Activated T-helper 1 cell treated with Interleukin-2 at 50 U/mL for 16 hours (primary cell): ENCODE results near the gene LRR1.
"Not testable (repeated sequence)": the region's sequence is repeated elsewhere in the genome, so short reads cannot be mapped to it uniquely, and the experiment has no call there.

Experiments used
- DNase-seq: peaks from one replicate; pipeline ENCODE4 v3.0.0-alpha.2; 2020; ENCODE audit warnings: low read depth

The LRR1 gene

GRCh38 chr14:49623941-49624839 is 25.4 kb downstream of the LRR1 start:
- no peak for DNase-seq

- peak; percentile 89 for DNase-seq
Measured at GRCh38 chr14:49633640-49634546, 35.2 kb downstream of the LRR1 start.

- DNase-seq = peak; percentile 49
Measured at GRCh38 chr14:49634547-49635334, 36.0 kb downstream of the LRR1 start, which contains the start of gene DNAAF2. DNAAF2 (minus strand) TSS chr14:49635244; CDS start chr14:49635149, 95 bp downstream.

GRCh38 chr14:49636866-49637265 is 38.1 kb downstream of the LRR1 start:
- DNase-seq = no peak

- DNase-seq = no peak
Measured at GRCh38 chr14:49637534-49638078, 38.9 kb downstream of the LRR1 start.

GRCh38 chr14:49640540-49641417 is 42.0 kb downstream of the LRR1 start:
- no peak for DNase-seq

- no peak for DNase-seq
Measured at GRCh38 chr14:49641697-49642129, 43.0 kb downstream of the LRR1 start.

GRCh38 chr14:49642163-49642562 is 43.4 kb downstream of the LRR1 start:
- DNase-seq = no peak

- no peak for DNase-seq
Measured at GRCh38 chr14:49653508-49653907, 54.8 kb downstream of the LRR1 start.

DNA sequence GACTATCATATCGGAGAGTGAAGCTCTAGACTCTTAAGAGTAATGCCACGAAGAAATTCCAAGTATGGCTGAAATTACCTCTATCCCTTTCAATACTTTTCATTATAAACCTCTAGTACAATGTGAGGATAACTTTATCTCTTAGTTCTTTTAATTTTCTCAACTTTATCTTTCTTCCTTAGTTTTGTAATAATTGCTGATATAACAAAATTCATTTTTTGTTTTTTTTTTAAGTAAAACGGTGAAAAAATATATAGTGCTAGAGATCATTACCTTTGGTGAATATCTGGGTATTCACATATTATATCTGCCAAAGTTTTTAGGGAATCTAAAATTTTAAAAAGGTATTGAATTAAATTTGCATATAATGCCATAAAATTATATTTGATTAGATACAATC is 55.8 kb downstream of the LRR1 start:
- no peak for DNase-seq

GRCh38 chr14:49657500-49657899 is 58.8 kb downstream of the LRR1 start:
- DNase-seq = not testable (repeated sequence)

DNA sequence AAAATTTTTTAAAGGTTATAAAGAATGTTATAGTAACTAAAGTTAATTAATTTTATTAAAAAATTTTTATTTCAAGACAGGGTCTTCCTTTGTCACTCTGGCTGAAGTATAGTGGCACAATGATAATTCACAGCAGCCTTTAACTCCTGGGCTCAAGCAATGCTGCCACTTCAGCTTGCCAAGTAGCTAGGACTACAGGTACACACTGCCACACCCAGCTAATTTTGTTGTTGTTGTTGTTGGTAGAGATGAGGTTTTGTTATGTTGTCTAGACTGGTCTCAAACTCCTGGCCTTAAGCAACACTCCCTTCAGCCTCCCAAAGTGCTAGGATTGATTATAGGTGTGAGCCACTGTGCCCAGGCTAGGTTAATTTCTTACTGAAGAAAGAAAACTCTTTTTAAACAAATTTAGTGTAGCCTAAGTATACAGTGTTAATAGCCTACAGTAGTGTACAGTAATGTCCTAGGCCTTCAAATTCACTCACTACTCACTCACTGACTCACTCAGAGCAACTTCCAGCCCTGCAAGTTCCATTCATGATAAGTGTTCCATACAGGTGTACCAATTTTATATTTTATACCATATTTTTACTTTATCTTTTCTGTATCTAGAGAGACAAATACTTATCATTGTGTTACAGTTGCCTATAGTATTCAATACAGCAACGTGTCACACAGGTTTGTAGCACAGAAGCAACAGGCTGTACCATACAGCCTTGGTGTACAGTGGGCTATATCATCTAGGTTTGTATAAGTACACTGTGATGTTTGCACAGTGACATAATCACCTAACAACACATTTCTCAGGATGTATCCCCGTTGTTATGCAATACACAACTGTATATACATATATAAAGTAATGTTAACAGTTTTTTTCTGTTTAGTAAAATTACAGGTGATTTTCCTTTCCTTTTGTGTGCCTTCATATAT is 61.1 kb downstream of the LRR1 start:
- no peak for DNase-seq
